Measurements from ENCODE around the gene ZNRF2.

The ZNRF2 gene

DNA sequence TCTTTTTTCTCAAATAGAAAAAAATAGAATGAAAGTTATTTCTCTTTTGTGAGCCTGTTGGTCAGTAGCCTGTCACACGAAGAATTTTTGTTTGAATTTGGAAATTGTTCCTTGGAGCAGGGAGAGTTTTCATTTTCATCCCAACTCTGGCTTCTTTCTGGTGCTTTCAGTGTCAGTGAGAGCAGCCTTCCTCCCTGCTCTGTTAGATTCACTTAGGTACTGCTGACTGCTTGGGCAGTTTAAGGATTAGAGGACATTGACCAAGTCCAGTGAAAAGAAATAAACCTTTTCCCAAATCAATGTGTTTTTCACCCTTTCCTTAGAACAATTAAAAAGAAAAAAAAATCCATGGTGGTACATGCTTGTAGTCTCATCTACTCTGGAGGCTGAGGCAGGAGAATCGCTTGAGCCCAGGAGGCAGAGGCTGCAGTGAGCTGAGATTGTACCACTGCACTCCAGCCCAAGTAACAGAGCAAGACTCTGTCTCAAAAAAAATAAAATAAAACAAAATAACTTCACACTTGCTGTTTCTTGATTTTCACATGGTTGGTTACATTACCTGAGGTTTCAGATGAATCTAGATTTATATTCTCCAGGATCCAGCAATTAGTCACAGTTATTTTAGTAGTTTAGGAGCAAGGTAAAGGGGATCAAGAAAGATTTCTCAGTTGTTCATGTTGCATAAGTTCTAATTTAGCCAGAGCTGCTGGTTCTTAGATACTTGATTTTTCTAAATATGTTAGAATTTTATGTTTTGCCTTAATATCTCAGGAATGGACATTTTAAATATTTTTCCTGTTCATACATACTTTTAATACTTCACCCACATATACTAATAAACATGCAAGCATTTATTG lies 63.1 kb downstream of the ZNRF2 start:
- Histone ChIP-seq H3K36me3 (no peaks in the 10 kb centered on the region), H3K9me3 (ENCODE audit: severe bottlenecking) (no peaks in the 10 kb centered on the region), H3K4me3 (ENCODE audit: low read depth, low read length) (no peak overlapping the region), H3K27ac (no peak overlapping the region), H3K27me3 (ENCODE audit: insufficient read depth, low read depth, severe bottlenecking) (no peaks in the 10 kb centered on the region)
- no peak for DNase-seq
- TF ChIP-seq CTCF (IDR thresholded peaks at IDR 0.05; ENCODE audit: low read depth, low read length) = no peak

DNA sequence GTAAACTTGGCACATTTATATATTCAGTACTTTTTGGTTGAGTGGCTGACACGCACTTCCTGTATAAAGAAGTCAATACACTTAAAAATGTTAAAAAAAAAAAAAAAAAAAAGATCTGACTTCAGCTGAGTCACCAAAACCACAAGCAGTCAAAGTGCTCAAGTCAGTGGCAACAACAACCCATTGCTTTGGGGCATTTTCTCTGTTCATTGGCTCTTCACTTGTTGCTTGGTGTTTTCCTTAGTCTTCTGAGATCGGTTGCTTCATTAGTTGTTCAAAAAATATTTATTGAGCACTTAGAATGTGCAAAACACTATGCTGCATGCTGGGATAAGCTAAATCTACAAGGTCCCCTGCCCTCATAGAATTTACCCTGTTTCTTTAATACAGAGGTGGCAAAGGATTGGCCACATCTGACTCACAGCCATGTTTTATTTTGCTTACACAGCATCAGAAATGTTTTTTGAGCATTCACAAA lies 63.7 kb downstream of the ZNRF2 start:
- no peaks in the 10 kb centered on the region for H3K27me3 ChIP-seq (ENCODE audit: insufficient read depth, low read depth, severe bottlenecking)
- DNase-seq = no peak
- TF ChIP-seq CTCF (IDR thresholded peaks at IDR 0.05; ENCODE audit: low read depth, low read length) = no peak
- H3K27ac ChIP-seq = no peak overlapping the region
- no peaks in the 10 kb centered on the region for H3K9me3 ChIP-seq (ENCODE audit: severe bottlenecking)
- H3K36me3 ChIP-seq = no peaks in the 10 kb centered on the region
- H3K4me3 ChIP-seq (ENCODE audit: low read depth, low read length) = no peak overlapping the region

DNA sequence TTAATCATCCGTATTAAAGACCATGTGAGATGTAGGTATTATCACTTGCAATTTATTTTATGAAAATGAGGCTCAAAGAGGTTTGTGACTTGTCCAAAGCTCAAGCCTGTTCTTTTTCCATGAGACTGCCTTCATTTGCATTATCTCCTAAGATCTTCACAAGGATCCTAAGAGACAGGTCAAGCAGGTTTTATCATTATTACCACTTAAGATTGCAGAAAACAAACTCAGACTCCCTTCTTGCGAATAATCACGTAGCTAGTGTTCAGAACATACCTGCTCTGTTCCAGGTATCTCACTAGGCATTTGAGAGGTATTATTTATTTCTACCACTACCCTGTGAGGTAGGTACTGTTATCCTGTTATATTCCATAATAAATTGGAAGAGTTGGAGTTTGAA lies 64.8 kb downstream of the ZNRF2 start:
- DNase-seq = no peak
- Histone ChIP-seq H3K27ac (no peak overlapping the region), H3K4me3 (ENCODE audit: low read depth, low read length) (no peak overlapping the region)

DNA sequence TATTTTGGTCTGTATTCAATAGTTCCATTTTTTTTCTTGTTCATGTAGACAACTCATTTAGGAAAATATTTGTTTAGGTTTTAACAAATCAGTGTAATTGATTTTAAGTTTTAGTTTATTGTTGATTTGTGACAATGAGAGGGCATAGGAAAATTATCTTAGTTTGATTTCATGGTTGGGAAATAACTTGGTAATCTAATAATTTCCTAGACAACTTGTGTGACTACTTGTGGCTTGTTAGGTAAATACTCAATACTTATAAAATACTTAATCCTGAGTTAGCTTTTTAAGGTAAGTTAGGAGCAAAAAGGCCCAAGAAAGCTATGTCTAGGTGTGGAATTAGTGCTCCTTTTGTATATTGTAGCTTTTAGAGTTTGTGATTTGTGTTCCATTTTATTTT lies 65.4 kb downstream of the ZNRF2 start:
- DNase-seq = no peak
- Histone ChIP-seq H3K27ac (no peak overlapping the region), H3K36me3 (no peaks in the 10 kb centered on the region), H3K4me3 (ENCODE audit: low read depth, low read length) (no peak overlapping the region), H3K27me3 (ENCODE audit: insufficient read depth, low read depth, severe bottlenecking) (no peaks in the 10 kb centered on the region), H3K9me3 (ENCODE audit: severe bottlenecking) (no peaks in the 10 kb centered on the region)
- TF ChIP-seq CTCF (IDR thresholded peaks at IDR 0.05; ENCODE audit: low read depth, low read length) = no peak

More for the DNA sequence above, 64.8 kb downstream of the ZNRF2 start:
- no peaks in the 10 kb centered on the region for H3K36me3 ChIP-seq
- H3K9me3 ChIP-seq (ENCODE audit: severe bottlenecking) = no peaks in the 10 kb centered on the region
- TF ChIP-seq CTCF (IDR thresholded peaks at IDR 0.05; ENCODE audit: low read depth, low read length) = no peak
- H3K27me3 ChIP-seq (ENCODE audit: insufficient read depth, low read depth, severe bottlenecking) = no peaks in the 10 kb centered on the region

DNA sequence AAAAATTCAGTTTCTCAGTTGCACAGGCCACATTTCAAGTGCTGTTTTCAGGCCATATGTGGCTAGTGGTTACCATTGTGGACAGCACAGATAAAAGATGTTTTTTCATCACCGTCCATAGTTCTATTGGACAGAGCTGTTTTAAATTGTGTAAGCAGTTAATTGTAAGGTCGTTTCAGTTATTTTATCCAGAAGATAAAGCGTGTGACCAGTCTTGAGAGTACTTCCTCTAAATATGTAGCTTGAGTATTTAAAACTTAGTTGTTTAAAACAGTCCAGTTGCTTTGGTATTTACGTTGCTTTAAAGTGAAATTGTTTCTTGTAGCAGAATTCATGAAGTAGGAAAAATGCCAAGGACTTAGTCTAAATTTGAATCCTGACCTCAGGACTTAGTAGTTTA lies 66.9 kb downstream of the ZNRF2 start:
- Histone ChIP-seq H3K27me3 (ENCODE audit: insufficient read depth, low read depth, severe bottlenecking) (no peaks in the 10 kb centered on the region), H3K4me3 (ENCODE audit: low read depth, low read length) (no peak overlapping the region), H3K27ac (no peak overlapping the region), H3K36me3 (peaks cover 5% of the 10 kb centered on the region; the same call in 1 of the 2 replicates), H3K9me3 (ENCODE audit: severe bottlenecking) (no peaks in the 10 kb centered on the region)
- no peak for TF ChIP-seq CTCF (IDR thresholded peaks at IDR 0.05; ENCODE audit: low read depth, low read length)
- DNase-seq = no peak

Measured in WERI-Rb-1 (cell line).